Gastroesophageal sphincter (tissue), 4 donors: ENCODE results near the gene MAGEA4. TPM values are rescaled to one million over a fixed set of nuclear protein-coding genes. Genes with fewer than 3 reads are reported as not detected.
A peak's percentile ranks its signal among the peaks of the same experiment; 100 is the strongest.

Experiments
- ATAC-seq: fragments of 150-250 bp; one replicate; pipeline ENCODE4 v1.9.1; 2016; ENCODE audit warnings: mild to moderate bottlenecking, moderate library complexity
- H3K27ac ChIP-seq, 4 donors: fragments of 200-600 bp; sonication (generic) in 3 of 4; 1 replicate in 3 of 4; 2 replicates in 1 of 4; pipeline ENCODE4 v1.5.1; 2016 to 2019
- H3K27me3 ChIP-seq: fragments of 200-600 bp; sonication (generic); one replicate; pipeline ENCODE4 v1.5.1; 2019
- H3K36me3 ChIP-seq, 2 donors: fragments of 200-600 bp; sonication (generic); one replicate each; pipeline ENCODE4 v1.5.1; 2019; ENCODE audit warnings: control low read depth in 1 of 2
- H3K4me1 ChIP-seq, 3 donors: fragments of 200-600 bp; sonication (generic); 1 replicate in 2 of 3; 2 replicates in 1 of 3; pipeline ENCODE4 v1.5.1; 2016 to 2019; ENCODE audit warnings: control low read depth in 2 of 3
- H3K4me3 ChIP-seq, 2 donors: fragments of 200-600 bp; sonication (generic); one replicate each; pipeline ENCODE4 v1.5.1; 2019; ENCODE audit warnings: mild to moderate bottlenecking in 1 of 2, moderate library complexity in 1 of 2
- H3K9me3 ChIP-seq, 3 donors: fragments of 200-600 bp; sonication (generic); one replicate each; pipeline ENCODE4 v1.5.1; 2017 to 2019; ENCODE audit warnings: control low read depth in 2 of 3
- CTCF ChIP-seq, 4 experiments: fragments of 200-600 bp in 2 of 4; fragments of 450-650 bp in 2 of 4; sonication (generic) in 1 of 4; IDR thresholded peaks; one replicate each; pipeline ENCODE4 v1.5.1; 2017 to 2019; ENCODE audit warnings: antibody characterized with exemption in 4 of 4, mild to moderate bottlenecking in 2 of 4, moderate library complexity in 2 of 4
- EP300 ChIP-seq: sonication (generic); formaldehyde crosslinking; IDR thresholded peaks from one replicate; pipeline ENCODE4 v1.6.1; 2017; ENCODE audit warnings: antibody characterized with exemption, mild to moderate bottlenecking
- POLR2A ChIP-seq, 2 donors: fragments of 450-650 bp; IDR thresholded peaks; one replicate each; pipeline ENCODE4 v1.6.1; 2017; ENCODE audit warnings: antibody characterized with exemption in 2 of 2, mild to moderate bottlenecking in 2 of 2, moderate library complexity in 1 of 2
- POLR2AphosphoS5 ChIP-seq: sonication (generic); formaldehyde crosslinking; IDR thresholded peaks from one replicate; pipeline ENCODE4 v1.6.1; 2017; ENCODE audit warnings: antibody characterized with exemption
- WGBS, 2 donors: methylation state at CpG; one replicate each; pipeline ENCODE4 v1.1.5; 2018; ENCODE audit warnings: low coverage in 1 of 2; 5-methylcytosine and 5-hydroxymethylcytosine counted together
- total RNA-seq, 4 donors: library from RNA; depleted of rRNA; stranded (reverse); fragments of >200 nt; gene quantifications; one replicate each; pipeline ENCODE4 v1.1.0, GENCODE V29; 2016

MAGEA4 gene
- total RNA-seq, 4 donors from 2014 or later, result not detected

DNA sequence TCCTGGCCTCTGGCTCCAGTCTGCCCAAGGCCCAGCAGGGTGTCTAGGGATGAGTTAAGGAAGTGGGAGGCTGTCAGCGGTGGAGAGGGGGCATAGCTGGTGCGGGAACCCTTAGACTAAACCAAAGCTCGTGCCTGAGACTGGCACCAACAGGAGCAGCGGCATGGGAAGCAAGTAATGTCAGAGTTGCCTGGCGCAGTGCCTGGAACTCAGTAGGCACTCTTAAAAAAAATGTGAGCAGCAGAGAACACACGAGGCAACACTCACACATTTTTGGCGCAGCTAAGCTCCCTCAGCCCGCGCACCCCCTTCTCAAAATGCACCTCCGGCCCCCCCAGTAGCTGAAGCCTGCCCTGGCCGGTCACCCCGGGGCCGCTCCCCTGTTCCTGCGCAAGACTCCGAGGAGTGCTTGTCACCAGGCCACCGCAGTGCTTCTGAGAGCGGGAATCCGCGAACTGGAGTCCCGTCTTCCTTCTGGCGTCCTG, 61.2 kb downstream of the MAGEA4 start:
- H3K36me3 ChIP-seq, result peaks cover 0 to 7% of the 10 kb centered on the region in 2 donors
- H3K4me1 ChIP-seq, result no peaks in the 10 kb centered on the region
- H3K27me3 ChIP-seq, result no peaks in the 10 kb centered on the region
- TF ChIP-seq CTCF (IDR thresholded peaks at IDR 0.05), result no peak
- TF ChIP-seq POLR2AphosphoS5, result no peak
- TF ChIP-seq EP300, result no peak
- no peak for TF ChIP-seq POLR2A (IDR thresholded peaks at IDR 0.05)
- no peaks in the 10 kb centered on the region for H3K9me3 ChIP-seq
- peak overlapping the region; percentile 60 to 68 for H3K4me3 ChIP-seq
- 10 to 20% methylated on average over 1 to 2 of the region's 21 CpGs for WGBS, 2 donors
- H3K27ac ChIP-seq, result peak overlapping the region; percentile 31 to 83 (median 68)
- peak; percentile 16 for ATAC-seq

Other genes with a start within 250 kb of the MAGEA4 start
- 1 to 10 TPM in 1 of 4 donors, under 1 TPM in 3; 0.47 to 1.3 (median 0.71) TPM for gene PRRG3, start 217.4 kb upstream of the MAGEA4 start, total RNA-seq
- gene FATE1, start 196.9 kb upstream of the MAGEA4 start, total RNA-seq, result under 1 TPM in 1 of 4 donors, not detected in 3; 0.42 TPM
- not detected for gene CNGA2, start 178.1 kb upstream of the MAGEA4 start, total RNA-seq
- gene GABRE, start 61.8 kb downstream of the MAGEA4 start, total RNA-seq, result 10 to 100 TPM in 1 of 4 donors, 1 to 10 TPM in 3; 2.6 to 21.2 (median 7.1) TPM
- not detected for gene MAGEA10, start 225.7 kb downstream of the MAGEA4 start, total RNA-seq